AG08395 (cell line): ENCODE measurements around the gene SNRPD3.
"Not testable (repeated sequence)": the region's sequence is repeated elsewhere in the genome, so short reads cannot be mapped to it uniquely, and the experiment has no call there.

Experiments
- DNase-seq: peaks from one replicate; pipeline ENCODE4 v3.0.0; 2012; ENCODE audit warnings: mixed read lengths, low spot score

Gene SNRPD3

GRCh38 chr22:24592058-24592850 is 36.5 kb downstream of the SNRPD3 start:
- peak; percentile 31 for DNase-seq

- DNase-seq = peak; percentile 96
Measured at GRCh38 chr22:24592851-24593558, 37.2 kb downstream of the SNRPD3 start, which contains the start of gene LRRC75B. TSS of gene LRRC75B (minus strand) at chr22:24593073. CDS start at chr22:24593039, 34 bp downstream.

GRCh38 chr22:24593559-24593835 is 37.7 kb downstream of the SNRPD3 start:
- not testable (repeated sequence) for DNase-seq

- no peak for DNase-seq
Measured at GRCh38 chr22:24593836-24594568, 38.2 kb downstream of the SNRPD3 start.

GRCh38 chr22:24594569-24595120 is 38.8 kb downstream of the SNRPD3 start:
- DNase-seq = no peak

GRCh38 chr22:24595228-24595627 is 39.4 kb downstream of the SNRPD3 start:
- DNase-seq = no peak

- DNase-seq = no peak
Measured at GRCh38 chr22:24595863-24596262, 40.1 kb downstream of the SNRPD3 start.

- DNase-seq = not testable (repeated sequence)
Measured at GRCh38 chr22:24597076-24597475, 41.3 kb downstream of the SNRPD3 start.

GRCh38 chr22:24599514-24599913 is 43.7 kb downstream of the SNRPD3 start:
- DNase-seq = no peak

GRCh38 chr22:24599958-24600715 is 44.3 kb downstream of the SNRPD3 start:
- not testable (repeated sequence) for DNase-seq

GRCh38 chr22:24601217-24602104 is 45.7 kb downstream of the SNRPD3 start:
- no peak for DNase-seq

- not testable (repeated sequence) for DNase-seq
Measured at GRCh38 chr22:24602105-24602749, 46.4 kb downstream of the SNRPD3 start.

- not testable (repeated sequence) for DNase-seq
Measured at GRCh38 chr22:24602847-24603769, 47.3 kb downstream of the SNRPD3 start, which contains the start of gene GGT1. TSS of gene GGT1 (plus strand) at chr22:24603193. CDS start at chr22:24611082, 7,889 bp downstream.

GRCh38 chr22:24603770-24604629 is 48.2 kb downstream of the SNRPD3 start:
- not testable (repeated sequence) for DNase-seq

- not testable (repeated sequence) for DNase-seq
Measured at GRCh38 chr22:24606340-24606739, 50.5 kb downstream of the SNRPD3 start.

GRCh38 chr22:24607429-24607983 is 51.7 kb downstream of the SNRPD3 start:
- not testable (repeated sequence) for DNase-seq

GRCh38 chr22:24608327-24608726 is 52.5 kb downstream of the SNRPD3 start:
- not testable (repeated sequence) for DNase-seq
